ENCODE results near the gene EPS8L3. TPM values are rescaled to one million over a fixed set of nuclear protein-coding genes. Genes with fewer than 3 reads are reported as not detected.
A peak's percentile ranks its signal among the peaks of the same experiment; 100 is the strongest.

Gene EPS8L3
- total and polyA plus RNA-seq, 9 of the 15 experiments (the other 6 are each of a cell fraction or from before 2014, with no cell fraction given): 0.09 to 0.42 (median 0.14) TPM; not detected in 5

DNA sequence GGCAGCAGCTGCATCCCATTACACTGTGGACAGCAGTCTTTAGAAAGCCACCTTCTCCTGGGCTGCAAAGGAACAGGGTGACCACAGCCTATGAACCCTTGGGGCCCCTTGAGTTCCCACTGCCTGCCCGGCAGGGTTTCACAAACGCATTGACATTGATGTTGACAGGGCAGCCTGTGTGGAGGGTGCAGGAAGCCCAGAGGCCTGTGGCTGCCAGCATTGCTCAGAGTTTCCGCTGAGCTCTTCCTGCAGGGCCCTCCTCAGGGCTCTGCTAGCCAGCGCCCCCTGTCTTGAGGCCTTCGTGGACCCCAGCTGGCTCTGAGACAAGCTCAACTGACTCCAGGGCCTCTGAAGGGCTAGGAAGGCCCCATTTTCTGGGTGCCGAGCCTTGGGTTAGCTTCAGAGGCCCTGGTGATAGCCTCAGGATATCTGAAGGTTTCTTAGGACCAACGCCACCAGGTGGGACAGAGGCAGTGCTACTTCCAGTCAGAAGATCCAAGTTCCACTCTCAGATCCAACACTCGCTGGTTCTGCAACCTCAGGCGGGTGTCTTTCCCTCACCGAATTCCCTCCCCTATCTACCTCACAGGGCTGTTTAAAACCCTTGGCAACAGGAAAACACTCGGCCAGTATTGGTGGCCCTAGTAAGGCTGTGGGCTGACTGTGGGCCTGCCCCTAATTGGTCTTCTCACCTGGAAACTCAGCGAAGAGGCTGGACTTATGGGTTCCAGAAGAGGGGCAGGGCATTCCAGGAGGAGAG, 27.2 kb upstream of the EPS8L3 start (continued):
- TF ChIP-seq, protein P1, sequence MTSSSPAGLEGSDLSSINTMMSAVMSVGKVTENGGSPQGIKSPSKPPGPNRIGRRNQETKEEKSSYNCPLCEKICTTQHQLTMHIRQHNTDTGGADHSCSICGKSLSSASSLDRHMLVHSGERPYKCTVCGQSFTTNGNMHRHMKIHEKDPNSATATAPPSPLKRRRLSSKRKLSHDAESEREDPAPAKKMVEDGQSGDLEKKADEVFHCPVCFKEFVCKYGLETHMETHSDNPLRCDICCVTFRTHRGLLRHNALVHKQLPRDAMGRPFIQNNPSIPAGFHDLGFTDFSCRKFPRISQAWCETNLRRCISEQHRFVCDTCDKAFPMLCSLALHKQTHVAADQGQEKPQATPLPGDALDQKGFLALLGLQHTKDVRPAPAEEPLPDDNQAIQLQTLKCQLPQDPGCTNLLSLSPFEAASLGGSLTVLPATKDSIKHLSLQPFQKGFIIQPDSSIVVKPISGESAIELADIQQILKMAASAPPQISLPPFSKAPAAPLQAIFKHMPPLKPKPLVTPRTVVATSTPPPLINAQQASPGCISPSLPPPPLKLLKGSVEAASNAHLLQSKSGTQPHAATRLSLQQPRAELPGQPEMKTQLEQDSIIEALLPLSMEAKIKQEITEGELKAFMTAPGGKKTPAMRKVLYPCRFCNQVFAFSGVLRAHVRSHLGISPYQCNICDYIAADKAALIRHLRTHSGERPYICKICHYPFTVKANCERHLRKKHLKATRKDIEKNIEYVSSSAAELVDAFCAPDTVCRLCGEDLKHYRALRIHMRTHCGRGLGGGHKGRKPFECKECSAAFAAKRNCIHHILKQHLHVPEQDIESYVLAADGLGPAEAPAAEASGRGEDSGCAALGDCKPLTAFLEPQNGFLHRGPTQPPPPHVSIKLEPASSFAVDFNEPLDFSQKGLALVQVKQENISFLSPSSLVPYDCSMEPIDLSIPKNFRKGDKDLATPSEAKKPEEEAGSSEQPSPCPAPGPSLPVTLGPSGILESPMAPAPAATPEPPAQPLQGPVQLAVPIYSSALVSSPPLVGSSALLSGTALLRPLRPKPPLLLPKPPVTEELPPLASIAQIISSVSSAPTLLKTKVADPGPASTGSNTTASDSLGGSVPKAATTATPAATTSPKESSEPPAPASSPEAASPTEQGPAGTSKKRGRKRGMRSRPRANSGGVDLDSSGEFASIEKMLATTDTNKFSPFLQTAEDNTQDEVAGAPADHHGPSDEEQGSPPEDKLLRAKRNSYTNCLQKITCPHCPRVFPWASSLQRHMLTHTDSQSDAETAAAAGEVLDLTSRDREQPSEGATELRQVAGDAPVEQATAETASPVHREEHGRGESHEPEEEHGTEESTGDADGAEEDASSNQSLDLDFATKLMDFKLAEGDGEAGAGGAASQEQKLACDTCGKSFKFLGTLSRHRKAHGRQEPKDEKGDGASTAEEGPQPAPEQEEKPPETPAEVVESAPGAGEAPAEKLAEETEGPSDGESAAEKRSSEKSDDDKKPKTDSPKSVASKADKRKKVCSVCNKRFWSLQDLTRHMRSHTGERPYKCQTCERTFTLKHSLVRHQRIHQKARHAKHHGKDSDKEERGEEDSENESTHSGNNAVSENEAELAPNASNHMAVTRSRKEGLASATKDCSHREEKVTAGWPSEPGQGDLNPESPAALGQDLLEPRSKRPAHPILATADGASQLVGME (CRISPR knock-in tag; IDR thresholded peaks at IDR 0.05): 0 out of 2 replicates have a peak, but pooled peaks have one; percentile 39
- TF ChIP-seq KLF6 (CRISPR knock-in tag; IDR thresholded peaks at IDR 0.05; ENCODE audit: borderline replicate concordance) (peak; percentile 20; the same call in 1 of the 2 replicates), NR3C1 (CRISPR knock-in tag; IDR thresholded peaks at IDR 0.05) (no peak), BRF1 (IDR thresholded peaks at IDR 0.05; ENCODE audit: borderline replicate concordance, extremely low read depth, insufficient read length) (no peak), ATF7 (IDR thresholded peaks at IDR 0.05) (peak; percentile 64), MAFG (tag; conservative IDR thresholded peaks at IDR 0.05) (no peak), ZNF239 (CRISPR knock-in tag; IDR thresholded peaks at IDR 0.05) (peak; percentile 5; the same call in 1 of the 2 replicates), ZNF24 (IDR thresholded peaks at IDR 0.05) (no peak), RAD21 (CRISPR knock-in tag; conservative IDR thresholded peaks at IDR 0.05 in 1 of 2, IDR thresholded peaks at IDR 0.05 in 1 of 2) (peak; percentile 62 to 67), FUS (optimal IDR thresholded peaks at IDR 0.05; ENCODE audit: low read depth, low read length) (no peak), ZBTB17 (CRISPR knock-in tag; IDR thresholded peaks at IDR 0.05) (peak; percentile 71; the same call in 1 of the 2 replicates), FOXA3 (CRISPR knock-in tag; conservative IDR thresholded peaks at IDR 0.05 in 1 of 2, IDR thresholded peaks at IDR 0.05 in 1 of 2) (0 out of 4 replicates have a peak, but pooled peaks of 1 of the 2 experiments have one; percentile 53)
- TF ChIP-seq, protein P2, sequence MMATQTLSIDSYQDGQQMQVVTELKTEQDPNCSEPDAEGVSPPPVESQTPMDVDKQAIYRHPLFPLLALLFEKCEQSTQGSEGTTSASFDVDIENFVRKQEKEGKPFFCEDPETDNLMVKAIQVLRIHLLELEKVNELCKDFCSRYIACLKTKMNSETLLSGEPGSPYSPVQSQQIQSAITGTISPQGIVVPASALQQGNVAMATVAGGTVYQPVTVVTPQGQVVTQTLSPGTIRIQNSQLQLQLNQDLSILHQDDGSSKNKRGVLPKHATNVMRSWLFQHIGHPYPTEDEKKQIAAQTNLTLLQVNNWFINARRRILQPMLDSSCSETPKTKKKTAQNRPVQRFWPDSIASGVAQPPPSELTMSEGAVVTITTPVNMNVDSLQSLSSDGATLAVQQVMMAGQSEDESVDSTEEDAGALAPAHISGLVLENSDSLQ (IDR thresholded peaks at IDR 0.05): 0 out of 2 replicates have a peak, but pooled peaks have one; percentile 19
- TF ChIP-seq, protein P3, sequence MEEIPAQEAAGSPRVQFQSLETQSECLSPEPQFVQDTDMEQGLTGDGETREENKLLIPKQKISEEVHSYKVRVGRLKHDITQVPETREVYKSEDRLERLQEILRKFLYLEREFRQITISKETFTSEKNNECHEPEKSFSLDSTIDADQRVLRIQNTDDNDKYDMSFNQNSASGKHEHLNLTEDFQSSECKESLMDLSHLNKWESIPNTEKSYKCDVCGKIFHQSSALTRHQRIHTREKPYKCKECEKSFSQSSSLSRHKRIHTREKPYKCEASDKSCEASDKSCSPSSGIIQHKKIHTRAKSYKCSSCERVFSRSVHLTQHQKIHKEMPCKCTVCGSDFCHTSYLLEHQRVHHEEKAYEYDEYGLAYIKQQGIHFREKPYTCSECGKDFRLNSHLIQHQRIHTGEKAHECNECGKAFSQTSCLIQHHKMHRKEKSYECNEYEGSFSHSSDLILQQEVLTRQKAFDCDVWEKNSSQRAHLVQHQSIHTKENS (CRISPR knock-in tag; IDR thresholded peaks at IDR 0.05): no peak
- TF ChIP-seq, protein P4, sequence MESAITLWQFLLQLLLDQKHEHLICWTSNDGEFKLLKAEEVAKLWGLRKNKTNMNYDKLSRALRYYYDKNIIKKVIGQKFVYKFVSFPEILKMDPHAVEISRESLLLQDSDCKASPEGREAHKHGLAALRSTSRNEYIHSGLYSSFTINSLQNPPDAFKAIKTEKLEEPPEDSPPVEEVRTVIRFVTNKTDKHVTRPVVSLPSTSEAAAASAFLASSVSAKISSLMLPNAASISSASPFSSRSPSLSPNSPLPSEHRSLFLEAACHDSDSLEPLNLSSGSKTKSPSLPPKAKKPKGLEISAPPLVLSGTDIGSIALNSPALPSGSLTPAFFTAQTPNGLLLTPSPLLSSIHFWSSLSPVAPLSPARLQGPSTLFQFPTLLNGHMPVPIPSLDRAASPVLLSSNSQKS (CRISPR knock-in tag; IDR thresholded peaks at IDR 0.05): no peak
- TF ChIP-seq, protein P5, sequence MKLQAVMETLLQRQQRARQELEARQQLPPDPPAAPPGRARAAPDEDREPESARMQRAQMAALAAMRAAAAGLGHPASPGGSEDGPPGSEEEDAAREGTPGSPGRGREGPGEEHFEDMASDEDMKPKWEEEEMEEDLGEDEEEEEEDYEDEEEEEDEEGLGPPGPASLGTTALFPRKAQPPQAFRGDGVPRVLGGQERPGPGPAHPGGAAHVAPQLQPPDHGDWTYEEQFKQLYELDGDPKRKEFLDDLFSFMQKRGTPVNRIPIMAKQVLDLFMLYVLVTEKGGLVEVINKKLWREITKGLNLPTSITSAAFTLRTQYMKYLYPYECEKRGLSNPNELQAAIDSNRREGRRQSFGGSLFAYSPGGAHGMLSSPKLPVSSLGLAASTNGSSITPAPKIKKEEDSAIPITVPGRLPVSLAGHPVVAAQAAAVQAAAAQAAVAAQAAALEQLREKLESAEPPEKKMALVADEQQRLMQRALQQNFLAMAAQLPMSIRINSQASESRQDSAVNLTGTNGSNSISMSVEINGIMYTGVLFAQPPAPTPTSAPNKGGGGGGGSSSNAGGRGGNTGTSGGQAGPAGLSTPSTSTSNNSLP (IDR thresholded peaks at IDR 0.05; ENCODE audit: borderline replicate concordance, low read depth, low read length): no peak
